ENCODE results near the gene SLC39A11.

GRCh38 chr17:72683506-72684404, 408.7 kb downstream of the SLC39A11 start:
- TF ChIP-seq CTCF (IDR thresholded peaks at IDR 0.05) (no peak), EP300 (IDR thresholded peaks at IDR 0.05) (no peak), POLR2AphosphoS5 (IDR thresholded peaks at IDR 0.05) (no peak)
